PC-9 (cell line): ENCODE measurements around the gene SMARCD1.

Experiments
- CTCF ChIP-seq: fragments of 200-600 bp; sonication (generic); conservative IDR thresholded peaks from 2 replicates; pipeline ENCODE4 v1.6.1; 2017; ENCODE audit warnings: mixed run types, antibody characterized with exemption, mild to moderate bottlenecking, moderate library complexity
- EZH2 ChIP-seq: fragments of 200-600 bp; sonication (generic); IDR thresholded peaks from 2 replicates; pipeline ENCODE4 v1.8.0; 2017; ENCODE audit warnings: antibody characterized with exemption, low read depth

GRCh38 chr12:50088577-50089335 lies 3.6 kb downstream of the SMARCD1 start:
- TF ChIP-seq CTCF (peak; percentile 87), EZH2 (no peak)
